Measurements from ENCODE around the gene AHNAK.

DNA sequence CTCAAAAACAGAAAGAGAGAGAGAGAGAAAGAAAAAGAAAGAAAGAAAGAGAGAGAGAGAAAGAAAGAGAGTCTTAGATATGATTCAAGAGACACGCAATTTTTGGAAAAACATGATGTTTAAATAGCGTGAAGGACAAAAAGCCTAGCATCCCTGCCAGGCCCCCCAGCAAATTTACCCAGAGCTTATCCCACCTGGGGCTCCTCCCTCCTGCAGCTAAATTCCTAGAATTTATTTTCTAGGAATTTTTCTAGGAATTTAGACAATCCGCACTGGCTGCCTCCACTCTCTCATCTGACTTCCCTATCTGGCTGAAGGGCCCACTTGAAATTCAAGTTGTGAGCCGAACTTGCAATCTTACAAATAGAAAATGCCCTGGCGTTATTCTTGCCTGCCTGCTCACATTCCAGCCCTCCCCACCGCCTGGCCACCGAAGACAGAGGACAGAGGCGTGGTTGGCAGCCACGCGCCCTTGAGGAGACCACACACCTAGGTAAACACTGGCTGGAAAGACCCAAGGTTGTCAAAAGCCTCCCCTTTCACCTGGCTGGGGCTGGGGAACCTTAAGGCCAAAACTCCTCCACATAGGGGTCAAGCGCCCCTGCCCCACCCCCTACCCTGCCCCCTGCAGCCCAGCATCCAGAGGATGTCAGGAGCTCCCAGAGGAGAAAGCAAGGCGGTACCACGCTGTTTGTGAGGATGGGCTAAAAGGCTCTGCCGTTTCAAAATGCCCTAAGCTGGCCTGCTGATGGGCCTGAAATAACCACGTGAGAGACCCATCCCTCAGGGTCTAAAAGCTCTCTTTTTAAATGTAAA, 42.2 kb downstream of the AHNAK start:
- TF ChIP-seq, protein P1, sequence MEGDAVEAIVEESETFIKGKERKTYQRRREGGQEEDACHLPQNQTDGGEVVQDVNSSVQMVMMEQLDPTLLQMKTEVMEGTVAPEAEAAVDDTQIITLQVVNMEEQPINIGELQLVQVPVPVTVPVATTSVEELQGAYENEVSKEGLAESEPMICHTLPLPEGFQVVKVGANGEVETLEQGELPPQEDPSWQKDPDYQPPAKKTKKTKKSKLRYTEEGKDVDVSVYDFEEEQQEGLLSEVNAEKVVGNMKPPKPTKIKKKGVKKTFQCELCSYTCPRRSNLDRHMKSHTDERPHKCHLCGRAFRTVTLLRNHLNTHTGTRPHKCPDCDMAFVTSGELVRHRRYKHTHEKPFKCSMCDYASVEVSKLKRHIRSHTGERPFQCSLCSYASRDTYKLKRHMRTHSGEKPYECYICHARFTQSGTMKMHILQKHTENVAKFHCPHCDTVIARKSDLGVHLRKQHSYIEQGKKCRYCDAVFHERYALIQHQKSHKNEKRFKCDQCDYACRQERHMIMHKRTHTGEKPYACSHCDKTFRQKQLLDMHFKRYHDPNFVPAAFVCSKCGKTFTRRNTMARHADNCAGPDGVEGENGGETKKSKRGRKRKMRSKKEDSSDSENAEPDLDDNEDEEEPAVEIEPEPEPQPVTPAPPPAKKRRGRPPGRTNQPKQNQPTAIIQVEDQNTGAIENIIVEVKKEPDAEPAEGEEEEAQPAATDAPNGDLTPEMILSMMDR (conservative IDR thresholded peaks at IDR 0.05 in 1 of 2, IDR thresholded peaks at IDR 0.05 in 1 of 2; ENCODE audit: extremely low read depth in 1 of 2, insufficient read depth in 1 of 2, low read depth in 1 of 2, low read length in 2 of 2), result no peak
- no peak for TF ChIP-seq EZH2 (IDR thresholded peaks at IDR 0.05; ENCODE audit: borderline replicate concordance, low read length)

Measured in mammary epithelial cell (primary cell).